IMR-90 (cell line): ENCODE data around the gene PRSS23.

ENCODE experiments used
- BHLHE40 ChIP-seq: fragments of 150-350 bp; IDR thresholded peaks from 2 replicates; pipeline ENCODE4 v1.6.1; 2016; ENCODE audit warnings: mild to moderate bottlenecking, low read depth, low read length
- CEBPB ChIP-seq: IDR thresholded peaks from 2 replicates; pipeline ENCODE4 v1.6.1; 2012; ENCODE audit warnings: low read depth, low read length, improper control_type of control experiment
- CHD1 ChIP-seq: IDR thresholded peaks from 2 replicates; pipeline ENCODE4 v1.6.1; 2012; ENCODE audit warnings: low read depth, low read length, improper control_type of control experiment
- CTCF ChIP-seq: conservative IDR thresholded peaks from 2 replicates; pipeline ENCODE4 v1.5.1; 2012; ENCODE audit warnings: mild to moderate bottlenecking, low read depth, low read length, improper control_type of control experiment
- FOS ChIP-seq: fragments of 150-350 bp; IDR thresholded peaks from 2 replicates; pipeline ENCODE4 v1.6.1; 2016; ENCODE audit warnings: low read depth, low read length
- MAFK ChIP-seq: IDR thresholded peaks from 2 replicates; pipeline ENCODE4 v1.6.1; 2012; ENCODE audit warnings: low read depth, low read length, improper control_type of control experiment
- MXI1 ChIP-seq: IDR thresholded peaks from 2 replicates; pipeline ENCODE4 v1.6.1; 2012; ENCODE audit warnings: low read depth, mild to moderate bottlenecking, low read length, moderate library complexity, borderline replicate concordance
- POLR2A ChIP-seq: IDR thresholded peaks from 2 replicates; pipeline ENCODE4 v1.6.1; 2012; ENCODE audit warnings: mild to moderate bottlenecking, low read depth, low read length
- RFX5 ChIP-seq: IDR thresholded peaks from 2 replicates; pipeline ENCODE4 v1.8.0; 2012; ENCODE audit warnings: low read depth, mild to moderate bottlenecking, low read length, moderate library complexity
- SMC3 ChIP-seq: fragments of 150-350 bp; IDR thresholded peaks from 2 replicates; pipeline ENCODE4 v1.6.1; 2016; ENCODE audit warnings: low read depth, mild to moderate bottlenecking, antibody characterized with exemption, low read length, moderate library complexity

- TF ChIP-seq CTCF (no peak), FOS (no peak), POLR2A (no peak), MAFK (no peak), MXI1 (no peak), CHD1 (no peak), SMC3 (no peak), RFX5 (no peak), CEBPB (no peak), BHLHE40 (no peak)
Observed at GRCh38 chr11:86804951-86805350, 4.6 kb downstream of the PRSS23 start.
